Caco-2 (cell line): ENCODE results near the gene CDS1. TPM values are rescaled to one million over a fixed set of nuclear protein-coding genes. Genes with fewer than 3 reads are reported as not detected.

ENCODE experiments used
- BruUV-seq: library from RNA; stranded (reverse); fragments of 400-500 nt; replicated peaks from 2 replicates; lab custom pipeline; 2021; lab: Mats Ljungman, UMichigan
- CTCF ChIA-PET: fragments of 300-600 bp; sonication (Branson Sonifier 250); formaldehyde crosslinking; loops from one replicate; lab custom pipeline; 2022; ENCODE audit warnings: antibody characterized with exemption; lab: Charles Lee
- POLR2A ChIA-PET: fragments of 300-600 bp; sonication (Branson Sonifier 250); formaldehyde crosslinking; loops from one replicate; lab custom pipeline; 2022; ENCODE audit warnings: antibody characterized with exemption; lab: Charles Lee
- DNase-seq, 2 experiments: peaks; one replicate each; pipeline versions ENCODE4 v3.0.0 to v3.0.0-alpha.2; 2020 to 2022
- H3K27me3 ChIP-seq: replicated peaks from 2 replicates; pipeline ENCODE4 v1.6.0; 2011; ENCODE audit warnings: low read length; ENCODE audit not compliant: control insufficient read depth, insufficient read depth
- H3K36me3 ChIP-seq: 2 replicates; pipeline ENCODE4 v1.5.1; 2011; ENCODE audit warnings: low read length; ENCODE audit not compliant: control insufficient read depth, insufficient read depth
- H3K4me1 ChIP-seq: fragments of 250-450 bp; sonication (Bioruptor Pico); 2 replicates; pipeline ENCODE4 v1.5.1; 2020; ENCODE audit warnings: mild to moderate bottlenecking
- H3K4me3 ChIP-seq: 2 replicates; pipeline ENCODE4 v1.5.1; 2011; ENCODE audit warnings: low read depth, mild to moderate bottlenecking, control low read depth, low read length
- H3K9me3 ChIP-seq: fragments of 250-450 bp; sonication (Bioruptor Pico); 2 replicates; pipeline ENCODE4 v1.5.1; 2020; ENCODE audit warnings: mild to moderate bottlenecking, moderate library complexity
- H3K27ac Mint-ChIP-seq: one replicate; pipeline ENCODE4 v1.8.0; 2022; ENCODE audit warnings: mixed read lengths; ENCODE audit not compliant: unreplicated experiment
- H3K27me3 Mint-ChIP-seq: one replicate; pipeline ENCODE4 v1.8.0; 2022; ENCODE audit warnings: mixed read lengths; ENCODE audit not compliant: insufficient read depth, unreplicated experiment
- H3K36me3 Mint-ChIP-seq: one replicate; pipeline ENCODE4 v1.8.0; 2022; ENCODE audit warnings: mild to moderate bottlenecking, mixed read lengths; ENCODE audit not compliant: insufficient read depth, unreplicated experiment
- H3K4me1 Mint-ChIP-seq: one replicate; pipeline ENCODE4 v1.8.0; 2022; ENCODE audit warnings: low read depth, mixed read lengths; ENCODE audit not compliant: unreplicated experiment
- H3K4me3 Mint-ChIP-seq: one replicate; pipeline ENCODE4 v1.8.0; 2022; ENCODE audit warnings: mild to moderate bottlenecking, moderate library complexity, mixed read lengths; ENCODE audit not compliant: unreplicated experiment
- H3K9me3 Mint-ChIP-seq: one replicate; pipeline ENCODE4 v1.8.0; 2022; ENCODE audit warnings: mixed read lengths; ENCODE audit not compliant: unreplicated experiment
- CTCF ChIP-seq, 2 experiments: fragments of 200-600 bp in 1 of 2; IDR thresholded peaks; 1 replicate in 1 of 2; 2 replicates in 1 of 2; pipeline versions ENCODE4 v1.5.1 to v1.8.0; 2011 to 2022; ENCODE audit warnings: antibody characterized with exemption in 1 of 2, control low read depth in 1 of 2, inconsistent platforms in 1 of 2, low read depth in 1 of 2, low read length in 1 of 2, mild to moderate bottlenecking in 1 of 2, moderate library complexity in 1 of 2; ENCODE audit not compliant: insufficient read depth in 1 of 2, severe bottlenecking in 1 of 2, unreplicated experiment in 1 of 2
- intact Hi-C: fragments of 100-400 bp; cut with micrococcal nuclease; formaldehyde crosslinking; loops from one replicate; pipeline ENCODE4 v1.10.0; 2022; ENCODE audit not compliant: unreplicated experiment
- total RNA-seq: library from RNA; stranded (reverse); gene quantifications from 2 replicates; pipeline ENCODE4 v1.2.3, GENCODE V29; 2022

CDS1 gene
- total RNA-seq, 1 experiment from 2014 or later: 18.1 TPM

GRCh38 chr4:84623661-84624060 is 40.7 kb downstream of the CDS1 start:
- intact Hi-C loops: no loop called here
- no peaks in the 10 kb centered on the region for H3K36me3 ChIP-seq
- Mint-ChIP-seq H3K4me1 (peaks cover 7% of the 10 kb centered on the region), H3K27ac (no peak overlapping the region), H3K36me3 (peaks cover 18% of the 10 kb centered on the region), H3K9me3 (no peaks in the 10 kb centered on the region), H3K27me3 (no peaks in the 10 kb centered on the region), H3K4me3 (no peak overlapping the region)
- no peak overlapping the region for H3K4me3 ChIP-seq
- no peaks in the 10 kb centered on the region for H3K4me1 ChIP-seq
- H3K9me3 ChIP-seq: no peaks in the 10 kb centered on the region
- BruUV-seq: no TSS peak
- DNase-seq: no peak
- CTCF ChIA-PET: no interaction called here
- no peaks in the 10 kb centered on the region for H3K27me3 ChIP-seq
- POLR2A ChIA-PET: no interaction called here
- TF ChIP-seq CTCF (IDR thresholded peaks at IDR 0.05; ENCODE audit: insufficient read depth in 1 of 2, low read depth in 1 of 2, low read length in 1 of 2, severe bottlenecking in 1 of 2, unreplicated experiment in 1 of 2): no peak

DNA sequence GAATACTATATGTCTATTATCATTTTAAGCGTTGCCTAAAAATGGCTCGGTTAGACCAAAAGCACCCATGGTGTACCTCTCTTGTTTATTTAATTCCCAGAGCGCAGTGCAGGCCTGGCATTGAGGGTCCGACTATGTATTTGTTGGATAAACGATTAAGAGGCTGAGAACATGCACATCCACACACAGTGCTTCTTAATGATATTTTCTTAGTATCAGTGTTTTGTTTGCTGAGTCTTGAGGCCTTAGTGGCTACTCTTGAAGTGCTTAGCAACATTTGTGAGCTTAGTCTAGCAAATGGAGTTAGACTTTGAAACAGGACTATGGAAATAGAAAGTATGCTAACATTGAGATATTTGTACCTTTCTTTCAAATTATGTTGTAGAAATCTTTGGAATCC is 43.7 kb downstream of the CDS1 start:
- Mint-ChIP-seq H3K27ac (no peak overlapping the region), H3K4me1 (peaks cover 7% of the 10 kb centered on the region), H3K27me3 (no peaks in the 10 kb centered on the region), H3K36me3 (peaks cover 12% of the 10 kb centered on the region), H3K9me3 (no peaks in the 10 kb centered on the region), H3K4me3 (no peak overlapping the region)
- DNase-seq: no peak
- CTCF ChIA-PET: interaction anchor here (0.6 kb wide), 1 partner anchor 97 kb away, joined by 3 read pairs; no protein-coding TSS in a partner anchor
- intact Hi-C loops: no loop called here
- no peak for TF ChIP-seq CTCF (IDR thresholded peaks at IDR 0.05; ENCODE audit: insufficient read depth in 1 of 2, low read depth in 1 of 2, low read length in 1 of 2, severe bottlenecking in 1 of 2, unreplicated experiment in 1 of 2)
- no peaks in the 10 kb centered on the region for H3K4me1 ChIP-seq
- H3K9me3 ChIP-seq: no peaks in the 10 kb centered on the region
- H3K36me3 ChIP-seq: no peaks in the 10 kb centered on the region
- no peak overlapping the region for H3K4me3 ChIP-seq
- POLR2A ChIA-PET: no interaction called here
- H3K27me3 ChIP-seq: no peaks in the 10 kb centered on the region
- no TSS peak for BruUV-seq

GRCh38 chr4:84631573-84631972 is 48.6 kb downstream of the CDS1 start:
- POLR2A ChIA-PET: no interaction called here
- H3K4me1 ChIP-seq: no peaks in the 10 kb centered on the region
- no TSS peak for BruUV-seq
- no peaks in the 10 kb centered on the region for H3K9me3 Mint-ChIP-seq
- no peak overlapping the region for H3K4me3 ChIP-seq
- no peaks in the 10 kb centered on the region for H3K9me3 ChIP-seq
- peaks cover 7% of the 10 kb centered on the region for H3K36me3 Mint-ChIP-seq
- H3K27ac Mint-ChIP-seq: no peak overlapping the region
- H3K27me3 ChIP-seq: no peaks in the 10 kb centered on the region
- no peak for DNase-seq
- no peaks in the 10 kb centered on the region for H3K36me3 ChIP-seq
- H3K4me3 Mint-ChIP-seq: no peak overlapping the region
- CTCF ChIA-PET: no interaction called here
- H3K4me1 Mint-ChIP-seq: no peaks in the 10 kb centered on the region
- TF ChIP-seq CTCF (IDR thresholded peaks at IDR 0.05; ENCODE audit: insufficient read depth in 1 of 2, low read depth in 1 of 2, low read length in 1 of 2, severe bottlenecking in 1 of 2, unreplicated experiment in 1 of 2): no peak
- intact Hi-C loops: no loop called here
- H3K27me3 Mint-ChIP-seq: no peaks in the 10 kb centered on the region
